ENCODE results near the gene RNU1-4.
"Not testable (repeated sequence)": the region's sequence is repeated elsewhere in the genome, so short reads cannot be mapped to it uniquely, and the experiment has no call there.

RNU1-4 gene

DNA sequence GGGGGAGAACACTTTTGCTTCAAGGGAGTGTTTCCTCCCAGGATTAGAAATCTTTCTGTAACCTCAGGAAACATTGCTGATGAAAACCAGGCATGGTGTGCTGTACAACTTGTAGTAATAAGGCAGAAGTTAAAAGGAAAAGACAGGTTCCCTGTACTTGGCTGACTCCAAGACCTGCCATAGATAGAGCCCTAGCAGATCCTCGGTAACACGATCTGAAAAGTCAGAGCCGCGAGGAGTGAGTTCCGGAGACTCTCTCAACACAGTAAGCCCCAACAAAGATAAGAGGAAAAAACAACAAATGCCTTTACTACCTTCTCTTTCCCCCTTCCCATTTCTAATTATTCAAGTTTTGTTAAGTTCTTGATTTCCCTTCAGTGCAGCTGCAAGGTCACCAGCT is 7.3 kb downstream of the RNU1-4 start:
- H3K36me3 ChIP-seq (ENCODE audit: insufficient read depth, low read length); H3K4me1 ChIP-seq (ENCODE audit: insufficient read depth, low read length): not testable (repeated sequence)

DNA sequence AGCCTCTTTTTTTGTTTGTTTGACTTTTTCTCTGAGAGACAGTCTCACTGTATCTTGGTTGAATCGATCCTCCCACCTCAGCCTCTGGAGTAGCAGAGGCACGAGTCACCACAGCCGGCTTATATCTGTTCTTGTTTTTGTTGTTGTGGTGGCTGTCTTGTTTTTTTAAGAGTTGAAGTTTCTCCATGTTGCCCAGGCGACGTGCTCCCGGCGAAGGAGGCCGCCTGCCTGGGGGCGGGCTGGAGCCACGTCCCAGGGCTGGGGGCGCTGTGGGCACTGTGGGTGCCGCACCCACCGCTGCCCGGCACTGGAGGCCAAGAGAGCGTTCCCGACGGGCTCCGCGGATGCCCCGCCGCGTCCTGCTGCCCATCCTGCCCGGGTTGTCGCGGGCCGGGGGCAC is 8.4 kb downstream of the RNU1-4 start:
- H3K9ac ChIP-seq (ENCODE audit: low read depth, low read length); H3K4me1 ChIP-seq (ENCODE audit: insufficient read depth, low read length); H3K9me3 ChIP-seq (ENCODE audit: control insufficient read depth, insufficient read depth, low read length); H3K36me3 ChIP-seq (ENCODE audit: insufficient read depth, low read length): not testable (repeated sequence)

More for the DNA sequence above, 7.3 kb downstream of the RNU1-4 start:
- not testable (repeated sequence) for H3K9ac ChIP-seq (ENCODE audit: low read depth, low read length); H3K9me3 ChIP-seq (ENCODE audit: control insufficient read depth, insufficient read depth, low read length)

DNA sequence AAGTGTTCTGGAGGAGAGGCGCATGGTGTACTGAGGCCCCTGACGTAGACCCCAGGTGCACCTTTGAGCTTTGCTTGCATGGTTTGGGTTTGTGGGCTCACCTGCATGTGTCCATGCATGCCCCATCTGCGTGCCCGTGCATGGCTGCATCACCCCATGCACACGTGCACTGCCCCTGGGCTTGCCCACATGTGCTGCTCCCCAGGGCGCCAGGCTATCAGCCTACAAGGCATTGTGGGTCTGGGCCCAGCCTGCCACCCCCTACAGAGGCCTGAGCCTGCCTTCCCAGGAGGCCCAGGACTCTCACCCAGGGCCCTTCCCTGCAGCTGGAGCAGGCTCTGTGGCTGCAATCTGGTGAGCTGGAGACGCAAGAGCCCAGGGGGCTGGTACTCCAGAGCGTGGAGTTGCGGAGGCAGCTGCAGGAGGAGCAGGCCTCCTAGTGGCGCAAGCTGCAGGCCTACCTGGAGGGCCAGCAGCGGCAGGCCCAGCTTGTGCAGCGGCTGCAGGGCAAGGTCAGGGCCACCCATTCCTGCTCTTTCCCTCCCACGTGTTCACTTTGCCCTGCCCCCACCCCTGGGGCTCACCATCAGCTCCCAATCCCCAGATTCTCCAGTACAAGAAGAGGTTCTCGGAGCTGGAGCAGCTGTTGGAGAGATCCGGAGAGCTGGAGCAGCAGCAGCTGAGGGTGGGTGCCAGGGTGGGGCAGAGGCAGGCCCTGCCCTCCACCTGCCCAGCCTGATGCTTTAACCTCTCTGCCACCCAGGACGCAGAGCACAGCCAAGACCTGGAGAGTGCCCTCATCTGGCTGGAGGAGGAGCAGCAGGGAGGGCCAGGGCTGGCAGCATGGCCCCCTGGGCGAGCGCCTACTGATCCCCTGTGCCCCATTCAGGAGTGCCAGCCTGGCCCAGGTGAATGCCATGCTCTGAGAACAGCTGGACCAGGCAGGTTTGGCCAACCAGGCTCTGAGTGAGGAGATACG is 9.9 kb downstream of the RNU1-4 start:
- H3K4me1 ChIP-seq (ENCODE audit: insufficient read depth, low read length); H3K36me3 ChIP-seq (ENCODE audit: insufficient read depth, low read length); H3K9me3 ChIP-seq (ENCODE audit: control insufficient read depth, insufficient read depth, low read length); H3K9ac ChIP-seq (ENCODE audit: low read depth, low read length): not testable (repeated sequence)

DNA sequence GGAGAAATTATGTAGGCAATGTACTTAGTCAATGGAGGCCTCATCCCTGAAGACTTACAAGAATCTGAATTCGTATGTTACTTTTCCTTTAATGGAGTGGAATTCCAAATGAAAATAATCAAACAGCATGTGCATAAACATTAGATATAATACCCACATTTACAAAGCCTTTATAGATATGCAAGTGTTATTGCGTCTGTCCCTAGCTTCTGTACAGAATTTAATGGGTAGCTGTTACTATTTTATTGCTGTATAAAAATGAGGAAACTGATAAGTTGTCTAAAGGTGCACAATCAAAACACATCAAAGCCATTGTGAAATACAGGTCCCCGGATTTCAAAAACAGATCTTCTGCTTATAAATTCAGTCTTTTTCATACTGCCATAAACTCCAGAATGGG is 12.5 kb downstream of the RNU1-4 start:
- not testable (repeated sequence) for H3K36me3 ChIP-seq (ENCODE audit: insufficient read depth, low read length); H3K9me3 ChIP-seq (ENCODE audit: control insufficient read depth, insufficient read depth, low read length); H3K9ac ChIP-seq (ENCODE audit: low read depth, low read length); H3K4me1 ChIP-seq (ENCODE audit: insufficient read depth, low read length)

DNA sequence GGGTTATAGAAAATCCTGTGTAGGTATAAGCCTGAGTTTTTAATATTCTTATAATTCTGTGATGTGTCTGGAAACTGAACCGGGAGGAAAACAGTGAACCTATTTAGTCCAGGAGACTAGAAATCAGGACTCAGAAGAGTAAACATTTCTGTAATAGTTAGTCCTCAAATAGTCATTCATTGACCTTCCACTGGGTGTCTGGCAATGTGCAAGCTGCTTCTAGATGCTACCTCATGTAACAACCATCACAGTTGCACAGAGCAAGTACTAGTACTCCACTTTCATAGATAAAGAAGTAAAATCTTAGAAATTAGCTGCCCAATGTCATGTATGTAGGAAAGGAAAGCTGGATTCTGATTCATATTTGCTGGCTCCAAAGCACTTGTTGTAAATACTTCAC is 15.1 kb downstream of the RNU1-4 start:
- not testable (repeated sequence) for H3K9me3 ChIP-seq (ENCODE audit: control insufficient read depth, insufficient read depth, low read length); H3K9ac ChIP-seq (ENCODE audit: low read depth, low read length); H3K4me1 ChIP-seq (ENCODE audit: insufficient read depth, low read length); H3K36me3 ChIP-seq (ENCODE audit: insufficient read depth, low read length)

DNA sequence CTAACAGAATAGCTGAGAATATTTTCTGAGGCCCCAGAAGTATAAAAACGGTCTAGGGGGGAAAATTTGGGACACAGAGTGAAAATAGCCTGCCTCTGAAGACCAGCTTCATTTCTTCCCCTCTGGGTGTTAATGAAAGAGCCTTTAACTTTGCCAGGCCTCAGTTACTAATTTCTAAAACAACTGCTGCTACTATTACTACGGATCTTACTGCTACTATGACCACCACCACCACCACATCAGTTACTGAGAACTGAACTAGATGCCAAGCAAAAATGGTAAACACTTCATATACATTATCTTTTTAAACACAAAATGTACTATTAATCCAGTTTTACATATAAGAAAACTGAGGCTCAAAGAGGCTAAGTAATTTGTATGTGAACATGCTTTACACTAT is 15.6 kb downstream of the RNU1-4 start:
- not testable (repeated sequence) for H3K9me3 ChIP-seq (ENCODE audit: control insufficient read depth, insufficient read depth, low read length)

DNA sequence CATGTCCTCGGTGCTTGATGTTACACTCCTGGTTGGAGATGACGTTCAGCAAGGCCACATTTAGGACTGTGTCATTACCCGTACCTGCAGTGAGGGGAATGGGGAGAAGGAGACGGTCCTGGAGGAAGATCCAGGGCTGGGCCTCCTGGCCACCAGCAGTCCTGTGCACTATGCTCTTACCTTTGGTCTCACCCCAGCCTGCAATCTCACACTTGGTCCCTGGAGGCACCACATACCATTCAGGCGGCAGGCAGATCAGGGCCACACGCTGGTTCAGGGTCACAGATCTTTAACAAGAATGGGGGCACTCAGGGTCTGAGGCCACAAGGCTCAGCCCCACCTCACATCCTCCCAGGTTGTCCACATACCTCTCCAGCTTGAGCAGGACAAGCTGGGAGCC is 17.3 kb downstream of the RNU1-4 start:
- H3K36me3 ChIP-seq (ENCODE audit: insufficient read depth, low read length); H3K4me1 ChIP-seq (ENCODE audit: insufficient read depth, low read length); H3K9ac ChIP-seq (ENCODE audit: low read depth, low read length); H3K9me3 ChIP-seq (ENCODE audit: control insufficient read depth, insufficient read depth, low read length): not testable (repeated sequence)

More for the DNA sequence above, 15.6 kb downstream of the RNU1-4 start:
- not testable (repeated sequence) for H3K4me1 ChIP-seq (ENCODE audit: insufficient read depth, low read length); H3K36me3 ChIP-seq (ENCODE audit: insufficient read depth, low read length); H3K9ac ChIP-seq (ENCODE audit: low read depth, low read length)

DNA sequence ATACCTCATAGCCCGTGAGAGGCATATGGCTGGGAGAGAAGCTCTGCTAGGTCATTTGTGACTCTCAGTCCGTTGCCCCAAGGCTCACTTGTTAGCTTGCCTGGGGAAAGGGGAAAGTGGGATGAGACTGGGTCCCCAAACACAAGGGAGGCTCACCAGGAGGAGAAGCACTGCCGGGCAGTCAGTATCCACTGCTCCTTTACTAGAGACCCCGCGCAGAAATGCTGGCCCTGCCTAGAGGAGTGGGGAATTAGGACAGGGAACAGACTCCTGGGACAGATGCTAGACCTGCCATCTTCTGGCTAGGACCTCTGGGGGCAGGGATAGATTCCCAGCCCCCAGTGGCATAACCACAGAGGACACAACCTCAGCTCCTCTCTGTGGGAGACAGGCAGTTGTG is 17.7 kb downstream of the RNU1-4 start:
- not testable (repeated sequence) for H3K9me3 ChIP-seq (ENCODE audit: control insufficient read depth, insufficient read depth, low read length); H3K36me3 ChIP-seq (ENCODE audit: insufficient read depth, low read length); H3K4me1 ChIP-seq (ENCODE audit: insufficient read depth, low read length); H3K9ac ChIP-seq (ENCODE audit: low read depth, low read length)

DNA sequence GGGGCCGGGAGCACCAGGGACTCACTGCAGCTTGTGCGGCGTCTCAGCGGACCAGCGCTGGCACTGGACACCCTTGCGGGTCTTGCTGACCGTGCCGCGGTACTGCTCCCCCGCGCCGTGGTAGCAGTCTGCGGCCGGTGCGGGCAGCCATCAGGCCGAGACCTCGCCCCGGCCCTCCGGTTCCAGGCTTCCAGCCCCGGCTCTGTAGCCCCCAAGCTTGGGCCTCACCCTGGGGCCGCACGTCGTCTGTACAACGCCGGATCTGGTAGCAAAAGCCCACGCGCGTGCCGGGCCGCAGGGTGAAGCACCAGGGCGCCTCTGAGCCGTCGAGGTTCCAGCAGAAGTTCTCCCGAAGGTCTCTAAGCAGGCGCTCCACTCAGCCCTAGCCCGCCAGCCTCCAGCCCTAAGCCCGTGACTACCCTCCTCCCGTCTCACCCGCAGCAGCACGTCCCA is 18.8 kb downstream of the RNU1-4 start:
- not testable (repeated sequence) for H3K9me3 ChIP-seq (ENCODE audit: control insufficient read depth, insufficient read depth, low read length); H3K4me1 ChIP-seq (ENCODE audit: insufficient read depth, low read length); H3K9ac ChIP-seq (ENCODE audit: low read depth, low read length)

DNA sequence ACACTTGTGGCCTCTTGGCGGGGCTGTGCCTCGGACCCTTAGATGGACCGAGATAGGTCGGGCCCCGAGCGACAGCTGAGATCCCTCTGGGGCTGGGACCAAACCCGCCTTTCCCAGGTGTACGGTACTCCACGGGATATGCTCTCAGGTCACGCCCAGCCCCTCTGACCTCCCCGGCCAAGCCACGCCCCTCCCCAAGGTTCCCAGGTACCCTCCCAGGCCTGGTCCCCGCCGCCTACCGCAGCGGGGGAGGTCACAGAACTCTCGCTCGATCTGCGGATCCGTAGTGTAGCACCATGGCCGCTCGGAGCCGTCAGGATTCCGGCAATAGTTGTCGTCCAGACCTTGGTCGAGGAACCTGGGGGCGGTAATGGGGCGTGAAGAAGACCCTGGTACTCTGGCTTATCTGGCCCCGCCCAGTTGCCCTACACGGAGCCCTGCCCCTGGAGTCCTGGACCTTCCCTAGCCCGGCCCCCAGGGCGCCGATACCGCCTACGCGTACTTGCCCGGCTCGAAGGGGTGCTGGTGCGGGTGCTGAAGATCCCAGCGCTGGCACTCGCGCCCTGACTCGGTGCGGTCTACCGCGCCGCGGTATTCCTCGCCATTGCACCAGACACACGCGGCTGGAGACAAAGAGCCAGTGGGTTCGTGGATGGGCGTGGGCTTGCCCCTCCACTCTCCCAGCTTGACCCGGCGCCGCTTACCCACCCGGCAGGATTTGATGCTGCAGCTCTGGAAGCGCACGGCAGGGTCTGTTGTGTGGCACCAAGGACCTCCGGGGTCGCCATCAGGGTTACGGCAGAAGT is 19.5 kb downstream of the RNU1-4 start:
- H3K4me1 ChIP-seq (ENCODE audit: insufficient read depth, low read length); H3K9me3 ChIP-seq (ENCODE audit: control insufficient read depth, insufficient read depth, low read length): not testable (repeated sequence)

More for the DNA sequence above, 18.8 kb downstream of the RNU1-4 start:
- not testable (repeated sequence) for H3K36me3 ChIP-seq (ENCODE audit: insufficient read depth, low read length)

DNA sequence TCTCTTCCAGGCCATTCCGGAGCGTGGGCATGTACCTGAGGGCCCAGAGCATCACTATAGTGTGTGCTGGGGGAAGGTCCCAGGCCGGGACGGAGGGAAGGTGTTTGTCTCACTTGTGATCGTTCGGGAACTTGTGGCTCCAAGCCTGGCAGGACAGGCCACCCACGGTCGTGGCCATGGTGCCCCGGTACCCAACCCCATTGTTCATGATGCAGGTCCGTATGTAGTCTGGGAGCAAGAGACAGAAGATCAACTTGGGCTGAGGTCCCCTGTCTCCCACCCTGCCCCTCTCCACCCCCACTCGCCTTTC is 20.1 kb downstream of the RNU1-4 start:
- not testable (repeated sequence) for H3K4me1 ChIP-seq (ENCODE audit: insufficient read depth, low read length); H3K9me3 ChIP-seq (ENCODE audit: control insufficient read depth, insufficient read depth, low read length); H3K36me3 ChIP-seq (ENCODE audit: insufficient read depth, low read length); H3K9ac ChIP-seq (ENCODE audit: low read depth, low read length)

More for the DNA sequence above, 19.5 kb downstream of the RNU1-4 start:
- not testable (repeated sequence) for H3K9ac ChIP-seq (ENCODE audit: low read depth, low read length); H3K36me3 ChIP-seq (ENCODE audit: insufficient read depth, low read length)

DNA sequence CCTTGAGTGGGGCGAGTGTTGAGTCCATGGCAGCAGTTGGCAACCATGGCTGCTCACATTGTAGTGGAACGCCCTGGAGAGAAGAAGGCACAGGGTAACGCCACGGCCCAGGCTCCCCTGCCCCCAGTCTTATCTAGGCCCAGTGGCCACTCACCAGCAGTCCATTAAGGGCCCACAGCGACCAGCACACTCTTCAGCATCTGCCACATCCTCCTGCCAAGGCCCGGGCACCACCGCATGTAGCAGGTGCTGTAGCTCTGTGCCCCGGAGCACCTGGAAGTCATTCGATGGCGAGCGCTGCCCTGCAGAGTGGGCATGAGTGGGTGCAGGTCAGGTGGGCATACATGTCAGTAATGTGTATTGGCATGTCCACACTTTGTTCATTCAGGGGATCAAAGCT is 20.5 kb downstream of the RNU1-4 start:
- H3K4me1 ChIP-seq (ENCODE audit: insufficient read depth, low read length); H3K9me3 ChIP-seq (ENCODE audit: control insufficient read depth, insufficient read depth, low read length); H3K36me3 ChIP-seq (ENCODE audit: insufficient read depth, low read length); H3K9ac ChIP-seq (ENCODE audit: low read depth, low read length): not testable (repeated sequence)

DNA sequence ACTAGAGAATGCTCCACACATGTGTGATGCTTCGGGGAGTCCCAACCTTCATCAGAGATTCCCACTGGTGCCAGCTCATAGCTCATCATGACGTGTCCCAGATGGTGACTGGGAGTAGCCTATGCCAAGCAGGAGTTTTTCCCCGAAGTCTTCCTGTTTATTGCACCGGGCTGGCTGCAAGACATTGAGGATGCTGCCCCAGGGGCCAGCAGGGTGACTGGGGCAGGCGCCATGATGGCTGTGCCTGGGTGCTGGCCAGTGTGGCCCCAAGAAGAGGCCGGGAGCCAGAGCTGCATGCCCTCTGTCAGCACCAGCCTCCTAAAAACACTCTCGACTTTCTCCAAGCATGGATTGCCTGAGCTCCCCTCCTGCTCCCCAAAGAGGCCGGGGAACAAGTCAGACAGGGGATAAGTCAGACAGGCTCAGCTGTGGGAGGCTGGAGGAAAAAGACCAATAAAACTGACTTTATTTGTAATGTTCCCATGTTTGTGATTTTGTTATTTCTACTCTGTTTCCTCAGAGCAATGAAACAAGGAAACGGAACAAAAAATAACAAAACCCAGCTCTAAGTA is 24.0 kb downstream of the RNU1-4 start:
- not testable (repeated sequence) for H3K4me1 ChIP-seq (ENCODE audit: insufficient read depth, low read length); H3K9ac ChIP-seq (ENCODE audit: low read depth, low read length)

DNA sequence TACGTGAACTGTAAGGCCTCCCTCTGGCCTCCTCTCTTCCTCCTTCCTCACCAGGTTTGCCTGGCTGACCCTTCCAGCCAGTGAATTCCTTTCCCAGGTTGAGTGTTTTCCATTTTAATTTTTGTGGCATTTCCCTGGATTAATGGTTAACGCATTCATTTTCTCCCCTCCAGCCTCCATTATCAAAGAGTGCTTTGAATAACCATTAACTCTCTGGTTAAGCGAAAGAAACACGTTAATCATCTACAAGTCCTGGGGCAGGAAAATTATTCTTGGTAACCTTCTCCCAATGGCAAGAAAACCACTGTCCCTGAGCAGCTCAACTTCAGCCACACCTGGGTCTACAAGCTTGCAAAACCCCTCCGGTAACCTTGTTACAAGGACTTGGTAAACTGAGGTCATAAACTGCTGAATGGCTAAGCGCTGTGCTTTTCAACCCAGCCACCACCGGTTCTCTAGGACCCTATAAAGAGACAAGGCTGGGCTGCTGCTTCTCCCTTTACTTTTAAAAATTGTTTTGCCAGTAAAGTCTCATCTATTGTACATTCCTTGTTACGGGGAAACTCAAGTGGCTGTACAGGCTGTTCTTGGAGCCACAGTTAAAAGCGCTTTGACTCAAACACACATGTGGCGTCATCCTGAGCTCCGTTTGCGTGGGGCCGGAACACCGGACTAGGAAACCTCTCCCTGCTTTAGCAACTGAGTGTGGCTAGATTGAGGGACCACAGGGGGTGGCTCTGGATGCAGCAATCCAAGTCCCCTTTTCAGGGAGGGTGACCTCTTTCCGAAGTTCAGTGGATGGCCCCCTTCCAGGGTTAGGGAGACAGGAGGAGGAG is 24.7 kb downstream of the RNU1-4 start:
- H3K9ac ChIP-seq (ENCODE audit: low read depth, low read length); H3K9me3 ChIP-seq (ENCODE audit: control insufficient read depth, insufficient read depth, low read length): not testable (repeated sequence)

More for the DNA sequence above, 24.0 kb downstream of the RNU1-4 start:
- H3K36me3 ChIP-seq (ENCODE audit: insufficient read depth, low read length); H3K9me3 ChIP-seq (ENCODE audit: control insufficient read depth, insufficient read depth, low read length): not testable (repeated sequence)

More for the DNA sequence above, 24.7 kb downstream of the RNU1-4 start:
- not testable (repeated sequence) for H3K36me3 ChIP-seq (ENCODE audit: insufficient read depth, low read length); H3K4me1 ChIP-seq (ENCODE audit: insufficient read depth, low read length)

All from ES-I3 (cell line).